ENCODE data around the gene GET3. TPM values are rescaled to one million over a fixed set of nuclear protein-coding genes. Genes with fewer than 3 reads are reported as not detected.
"Not testable (repeated sequence)": the region's sequence is repeated elsewhere in the genome, so short reads cannot be mapped to it uniquely, and the experiment has no call there.

The GET3 gene
- total and polyA plus RNA-seq, 5 experiments from 2014 or later, result 26.7 to 72.3 (median 46.8) TPM

DNA sequence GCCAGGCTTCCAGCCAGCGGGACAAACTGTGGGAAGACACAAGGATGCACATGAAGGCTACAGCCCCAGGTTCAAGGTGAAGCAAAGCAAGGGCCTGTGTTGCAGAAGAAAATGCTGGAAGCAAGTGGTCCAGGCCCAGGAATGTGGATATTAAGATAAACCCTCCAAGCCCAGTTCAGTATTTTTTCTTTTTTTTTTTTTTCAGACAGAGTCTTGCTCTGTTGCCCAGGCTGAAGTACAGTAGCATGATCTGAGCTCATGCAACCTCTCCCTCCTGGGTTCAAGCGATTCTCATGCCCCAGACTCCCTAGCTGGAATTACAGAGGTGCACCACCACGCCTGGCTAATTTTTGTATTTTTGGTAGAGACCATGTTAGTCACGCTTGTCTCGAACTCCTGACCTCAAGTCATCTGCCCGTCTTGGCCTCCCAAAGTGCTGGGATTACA is 59.9 kb downstream of the GET3 start:
- Mint-ChIP-seq H3K27me3 (peaks cover 0 to 2% (median 0%) of the 10 kb centered on the region in 5 donors), H3K27ac (peak overlapping the region in 2 of 10 donors; percentile 4 to 96), H3K36me3 (peaks cover 1 to 27% (median 5%) of the 10 kb centered on the region in 3 donors), H3K4me3 (no peak overlapping the region), H3K9me3 (peaks cover 0 to 4% (median 0%) of the 10 kb centered on the region in 9 donors), H3K4me1 (peaks cover 20 to 47% (median 41%) of the 10 kb centered on the region in 4 donors)
- ATAC-seq, result no peak
- POLR2A ChIA-PET, result interaction anchor here (1.0 to 14.5 kb wide), 3 partner anchors 9 to 38 kb away, joined by 5 to 1021 read pairs (median 15); partner anchors contain the start of genes HOOK2 and RNASEH2A
- no peak for DNase-seq

DNA sequence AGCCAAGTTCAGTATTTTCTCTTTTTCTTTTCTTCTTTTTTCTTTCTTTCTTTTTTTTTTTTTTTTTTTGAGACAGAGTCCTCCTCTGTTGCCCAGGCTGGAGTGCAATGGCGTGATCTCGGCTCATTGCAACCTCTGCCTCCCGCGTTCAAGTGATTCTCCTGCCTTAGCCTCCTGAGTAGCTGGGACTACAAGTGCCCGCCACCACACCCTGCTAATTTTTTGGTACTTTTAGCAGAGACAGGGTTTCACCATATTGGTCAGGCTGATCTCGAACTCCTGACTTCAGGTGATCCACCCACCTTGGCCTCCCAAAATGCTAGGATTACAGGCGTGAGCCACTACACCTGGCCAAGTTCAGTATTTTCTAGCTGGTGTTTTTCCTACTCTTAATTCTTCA is 60.3 kb downstream of the GET3 start:
- H3K4me3 Mint-ChIP-seq, DNase-seq, H3K27me3 Mint-ChIP-seq, H3K27ac Mint-ChIP-seq, ATAC-seq, H3K9me3 Mint-ChIP-seq: not testable (repeated sequence)
- peaks cover 24 to 50% (median 45%) of the 10 kb centered on the region in 4 donors for H3K4me1 Mint-ChIP-seq
- POLR2A ChIA-PET, result interaction anchor here (0.6 to 14.5 kb wide), 4 partner anchors 9 to 115 kb away, joined by 4 to 1021 read pairs (median 10); partner anchors contain the start of genes HOOK2 and RNASEH2A
- H3K36me3 Mint-ChIP-seq, result peaks cover 1 to 27% (median 5%) of the 10 kb centered on the region in 3 donors

Small RNAs within 50 kb of the gene (microRNA-seq; reads per million reads assigned to microRNA genes)
- not detected for gene MIR5684 (ENCODE audit: borderline microRNAs expressed)

Other genes with a start within 250 kb of the GET3 start
- 10 to 100 TPM; 35.4 to 38.4 TPM for gene ZNF564, start 186.0 kb upstream of the GET3 start, total RNA-seq
- 10 to 100 TPM in 2 of 3 donors, 1 to 10 TPM in 1; 8.9 to 12.3 (median 10.0) TPM for gene ZNF564, start 186.0 kb upstream of the GET3 start, polyA plus RNA-seq
- gene ZNF490, start 126.7 kb upstream of the GET3 start, total RNA-seq, result 10 to 100 TPM; 14.4 to 15.4 TPM
- gene ZNF490, start 126.7 kb upstream of the GET3 start, polyA plus RNA-seq, result 1 to 10 TPM; 3.7 to 6.8 (median 6.5) TPM
- gene ZNF791, start 126.6 kb upstream of the GET3 start, total RNA-seq, result 10 to 100 TPM; 46.2 to 48.0 TPM
- gene ZNF791, start 126.6 kb upstream of the GET3 start, polyA plus RNA-seq, result 10 to 100 TPM; 14.2 to 18.6 (median 17.9) TPM
- 100 to 1,000 TPM in 1 of 2 experiments, 10 to 100 TPM in 1; 87.5 to 101 TPM for gene MAN2B1, start 70.8 kb upstream of the GET3 start, total RNA-seq
- gene MAN2B1, start 70.8 kb upstream of the GET3 start, polyA plus RNA-seq, result 10 to 100 TPM; 33.9 to 55.4 (median 34.7) TPM
- gene WDR83, start 70.7 kb upstream of the GET3 start, total RNA-seq, result 10 to 100 TPM; 17.6 to 22.7 TPM
- gene WDR83, start 70.7 kb upstream of the GET3 start, polyA plus RNA-seq, result 10 to 100 TPM; 12.6 to 19.9 (median 12.9) TPM
- 100 to 1,000 TPM; 219 to 224 TPM for gene DHPS, start 55.6 kb upstream of the GET3 start, total RNA-seq
- gene DHPS, start 55.6 kb upstream of the GET3 start, polyA plus RNA-seq, result 100 to 1,000 TPM in 1 of 3 donors, 10 to 100 TPM in 2; 74.8 to 108 (median 88.9) TPM
- gene GNG14, start 49.5 kb upstream of the GET3 start, total RNA-seq, result not detected
- gene GNG14, start 49.5 kb upstream of the GET3 start, polyA plus RNA-seq, result not detected
- 1 to 10 TPM; 2.8 to 2.9 TPM for gene FBXW9, start 40.9 kb upstream of the GET3 start, total RNA-seq
- gene FBXW9, start 40.9 kb upstream of the GET3 start, polyA plus RNA-seq, result 1 to 10 TPM; 4.3 to 5.7 (median 5.4) TPM
- gene TNPO2, start 13.6 kb upstream of the GET3 start, total RNA-seq, result 10 to 100 TPM; 80.5 to 81.7 TPM
- gene TNPO2, start 13.6 kb upstream of the GET3 start, polyA plus RNA-seq, result 1 to 10 TPM; 2.0 to 3.1 (median 2.6) TPM
- 100 to 1,000 TPM; 197 to 220 TPM for gene TRIR, start 2.8 kb upstream of the GET3 start, total RNA-seq
- gene TRIR, start 2.8 kb upstream of the GET3 start, polyA plus RNA-seq, result 100 to 1,000 TPM; 181 to 206 (median 205) TPM
- gene BEST2, start 14.3 kb downstream of the GET3 start, total RNA-seq, result not detected
- not detected for gene BEST2, start 14.3 kb downstream of the GET3 start, polyA plus RNA-seq
- 10 to 100 TPM; 25.2 to 27.0 TPM for gene HOOK2, start 38.1 kb downstream of the GET3 start, total RNA-seq
- 1 to 10 TPM; 3.0 to 4.3 (median 3.2) TPM for gene HOOK2, start 38.1 kb downstream of the GET3 start, polyA plus RNA-seq
- gene JUNB, start 54.0 kb downstream of the GET3 start, total RNA-seq, result 100 to 1,000 TPM in 1 of 2 experiments, 10 to 100 TPM in 1; 99.1 to 103 TPM
- 1,000 to 10,000 TPM in 2 of 3 donors, 100 to 1,000 TPM in 1; 845 to 1,468 (median 1,203) TPM for gene JUNB, start 54.0 kb downstream of the GET3 start, polyA plus RNA-seq
- 100 to 1,000 TPM; 108 to 112 TPM for gene PRDX2, start 64.3 kb downstream of the GET3 start, total RNA-seq
- gene PRDX2, start 64.3 kb downstream of the GET3 start, polyA plus RNA-seq, result 100 to 1,000 TPM; 253 to 362 (median 333) TPM
- 1 to 10 TPM in 1 of 2 experiments, not detected in 1; 1.1 TPM for gene THSD8, start 64.6 kb downstream of the GET3 start, total RNA-seq
- gene THSD8, start 64.6 kb downstream of the GET3 start, polyA plus RNA-seq, result 1 to 10 TPM in 2 of 3 donors, under 1 TPM in 1; 0.96 to 3.1 (median 1.0) TPM
- 10 to 100 TPM; 12.1 to 12.9 TPM for gene RNASEH2A, start 69.1 kb downstream of the GET3 start, total RNA-seq
- gene RNASEH2A, start 69.1 kb downstream of the GET3 start, polyA plus RNA-seq, result 10 to 100 TPM; 16.3 to 22.6 (median 21.9) TPM
- gene RTBDN, start 97.1 kb downstream of the GET3 start, total RNA-seq, result not detected
- not detected for gene RTBDN, start 97.1 kb downstream of the GET3 start, polyA plus RNA-seq
- gene MAST1, start 101.0 kb downstream of the GET3 start, total RNA-seq, result 1 to 10 TPM in 1 of 2 experiments, under 1 TPM in 1; 0.26 to 1.3 TPM
- 1 to 10 TPM in 1 of 3 donors, under 1 TPM in 2; 0.22 to 4.4 (median 0.97) TPM for gene MAST1, start 101.0 kb downstream of the GET3 start, polyA plus RNA-seq
- gene DNASE2, start 144.0 kb downstream of the GET3 start, total RNA-seq, result 10 to 100 TPM; 26.2 to 27.3 TPM
- gene DNASE2, start 144.0 kb downstream of the GET3 start, polyA plus RNA-seq, result 10 to 100 TPM; 46.1 to 49.5 (median 46.2) TPM
- not detected for gene KLF1, start 149.7 kb downstream of the GET3 start, total RNA-seq
- under 1 TPM in 1 of 3 donors, not detected in 2; 0.45 TPM for gene KLF1, start 149.7 kb downstream of the GET3 start, polyA plus RNA-seq
- gene GCDH, start 153.7 kb downstream of the GET3 start, total RNA-seq, result 10 to 100 TPM; 68.5 to 69.8 TPM
- 10 to 100 TPM; 18.0 to 20.7 (median 19.8) TPM for gene GCDH, start 153.7 kb downstream of the GET3 start, polyA plus RNA-seq
- 1 to 10 TPM in 1 of 2 experiments, not detected in 1; 1.8 TPM for gene SYCE2, start 181.8 kb downstream of the GET3 start, total RNA-seq
- not detected for gene SYCE2, start 181.8 kb downstream of the GET3 start, polyA plus RNA-seq
- gene FARSA, start 196.2 kb downstream of the GET3 start, total RNA-seq, result 10 to 100 TPM; 54.6 to 60.5 TPM
- 10 to 100 TPM; 49.8 to 87.7 (median 63.6) TPM for gene FARSA, start 196.2 kb downstream of the GET3 start, polyA plus RNA-seq
- gene CALR, start 201.1 kb downstream of the GET3 start, total RNA-seq, result 100 to 1,000 TPM; 448 to 463 TPM
- 100 to 1,000 TPM; 135 to 190 (median 165) TPM for gene CALR, start 201.1 kb downstream of the GET3 start, polyA plus RNA-seq
- gene RAD23A, start 208.4 kb downstream of the GET3 start, total RNA-seq, result 100 to 1,000 TPM; 117 to 125 TPM
- gene RAD23A, start 208.4 kb downstream of the GET3 start, polyA plus RNA-seq, result 100 to 1,000 TPM in 2 of 3 donors, 10 to 100 TPM in 1; 78.0 to 114 (median 102) TPM
- 10 to 100 TPM; 17.3 to 17.8 TPM for gene GADD45GIP1, start 219.7 kb downstream of the GET3 start, total RNA-seq
- 10 to 100 TPM; 59.4 to 65.1 (median 64.7) TPM for gene GADD45GIP1, start 219.7 kb downstream of the GET3 start, polyA plus RNA-seq
- not detected for gene DAND5, start 232.1 kb downstream of the GET3 start, total RNA-seq
- not detected for gene DAND5, start 232.1 kb downstream of the GET3 start, polyA plus RNA-seq

All from naive thymus-derived CD8-positive, alpha-beta T cell (primary cell).